HepG2 (cell line): ENCODE data around the gene SMYD5. TPM values are rescaled to one million over a fixed set of nuclear protein-coding genes. Genes with fewer than 3 reads are reported as not detected.

Experiments
- ATF7-NPFF ChIP-seq: sonication (generic); formaldehyde crosslinking; IDR thresholded peaks from 2 replicates; pipeline ENCODE4 v1.8.1; 2023; ENCODE audit warnings: mild to moderate bottlenecking, low read depth, missing genetic modification reagents, moderate library complexity
- HMGA1 ChIP-seq: sonication (generic); formaldehyde crosslinking; conservative IDR thresholded peaks from 2 replicates; pipeline ENCODE4 v1.4.0; 2020; ENCODE audit warnings: missing genetic modification reagents
- MEIS2 ChIP-seq: sonication (generic); formaldehyde crosslinking; IDR thresholded peaks from 2 replicates; pipeline ENCODE4 v1.9.0; 2021; ENCODE audit warnings: mild to moderate bottlenecking, missing genetic modification reagents
- MIER3 ChIP-seq: IDR thresholded peaks from 2 replicates; pipeline ENCODE4 v1.6.1; 2016; ENCODE audit warnings: missing compliant biosample characterization, borderline replicate concordance
- NBN ChIP-seq: fragments of 450-650 bp; conservative IDR thresholded peaks from 2 replicates; pipeline ENCODE4 v1.6.1; 2017
- NR2F2 ChIP-seq: IDR thresholded peaks from 2 replicates; pipeline ENCODE4 v1.6.1; 2012; ENCODE audit warnings: low read depth, inconsistent platforms, borderline replicate concordance
- POLR2AphosphoS5 ChIP-seq: IDR thresholded peaks from 2 replicates; pipeline ENCODE4 v1.6.1; 2012; ENCODE audit warnings: low read depth, low read length
- POLR2G ChIP-seq: fragments of 200-400 bp; formaldehyde crosslinking; IDR thresholded peaks from 2 replicates; pipeline ENCODE4 v1.6.1; 2018; ENCODE audit warnings: mild to moderate bottlenecking, low read depth, low read length, moderate library complexity
- SIN3B ChIP-seq: fragments of 150-350 bp; IDR thresholded peaks from 2 replicates; pipeline ENCODE4 v1.6.1; 2014; ENCODE audit warnings: low read length
- SKI ChIP-seq: fragments of 450-650 bp; IDR thresholded peaks from one replicate; pipeline ENCODE4 v1.6.1; 2018; ENCODE audit warnings: mild to moderate bottlenecking; ENCODE audit not compliant: partially characterized antibody
- SMAD9 ChIP-seq: sonication (generic); formaldehyde crosslinking; IDR thresholded peaks from 2 replicates; pipeline ENCODE4 v1.5.1; 2020; ENCODE audit warnings: mild to moderate bottlenecking, missing genetic modification reagents
- SRSF9 ChIP-seq: fragments of 200-400 bp; formaldehyde crosslinking; IDR thresholded peaks from 2 replicates; pipeline ENCODE4 v1.6.1; 2018; ENCODE audit warnings: borderline replicate concordance, mild to moderate bottlenecking, low read depth, low read length; ENCODE audit not compliant: insufficient read depth, poor library complexity, severe bottlenecking
- TAF1 ChIP-seq: sonication (generic); formaldehyde crosslinking; IDR thresholded peaks from 2 replicates; pipeline ENCODE4 v1.4.0; 2020; ENCODE audit warnings: missing genetic modification reagents
- ZNF232 ChIP-seq: sonication (generic); formaldehyde crosslinking; IDR thresholded peaks from 2 replicates; pipeline ENCODE4 v1.4.0; 2020; ENCODE audit warnings: missing genetic modification reagents, borderline replicate concordance
- ZNF30 ChIP-seq: sonication (generic); formaldehyde crosslinking; IDR thresholded peaks from 2 replicates; pipeline ENCODE4 v1.5.0; 2020; ENCODE audit warnings: mild to moderate bottlenecking, missing genetic modification reagents
- ZNF549 ChIP-seq: sonication (generic); formaldehyde crosslinking; IDR thresholded peaks from 2 replicates; pipeline ENCODE4 v1.5.0; 2020; ENCODE audit warnings: missing genetic modification reagents
- ZNF564 ChIP-seq: sonication (generic); formaldehyde crosslinking; IDR thresholded peaks from 2 replicates; pipeline ENCODE4 v1.8.1; 2023; ENCODE audit warnings: mild to moderate bottlenecking, missing genetic modification reagents
- ZNF598 ChIP-seq: sonication (generic); formaldehyde crosslinking; IDR thresholded peaks from 2 replicates; pipeline ENCODE4 v1.5.1; 2020; ENCODE audit warnings: mild to moderate bottlenecking, missing genetic modification reagents, borderline replicate concordance
- ZNF883 ChIP-seq: sonication (generic); formaldehyde crosslinking; IDR thresholded peaks from 2 replicates; pipeline ENCODE4 v1.5.1; 2020; ENCODE audit warnings: mild to moderate bottlenecking, missing genetic modification reagents; ENCODE audit errors: not compliant biosample characterization
- polyA plus RNA-seq, 8 experiments: library from polyadenylated mRNA; depleted of rRNA in 3 of 8; stranded (reverse) in 7 of 8; unstranded in 1 of 8; fragments of >200 nt; fragmentation: Illumina TruSeq in 4 of 8; extraction: Trizol in 4 of 8; gene quantifications; 2 replicates each; pipeline versions ENCODE4 v1.2.1 to v1.2.3, GENCODE V29; 2011 to 2016; ENCODE audit warnings: low read depth in 4 of 8, missing spikeins in 1 of 8, mixed read lengths in 1 of 8; ENCODE audit not compliant: insufficient read depth in 1 of 8
- total RNA-seq, 5 experiments: library from RNA; depleted of rRNA; stranded (reverse); fragments of >200 nt; fragmentation: Illumina TruSeq; extraction: Trizol; gene quantifications; 2 replicates each; pipeline ENCODE4 v1.2.3, GENCODE V29; 2016; ENCODE audit warnings: low read depth in 1 of 5
- TF ChIP-seq, protein P1 (sequence below): sonication (generic); formaldehyde crosslinking; IDR thresholded peaks from 2 replicates; pipeline ENCODE4 v1.8.0; 2023; ENCODE audit warnings: mild to moderate bottlenecking, missing genetic modification reagents
- TF ChIP-seq, protein P2 (sequence below), 2 experiments: sonication (generic) in 1 of 2; formaldehyde crosslinking in 1 of 2; IDR thresholded peaks; 2 replicates each; pipeline versions ENCODE4 v1.4.0 to v1.6.1; 2018 to 2020; ENCODE audit warnings: missing genetic modification reagents in 2 of 2, borderline replicate concordance in 1 of 2, low read depth in 1 of 2, mild to moderate bottlenecking in 1 of 2, missing biosample characterization in 1 of 2
- TF ChIP-seq, protein P3 (sequence below): sonication (generic); formaldehyde crosslinking; IDR thresholded peaks from 2 replicates; pipeline ENCODE4 v1.4.0; 2020; ENCODE audit warnings: missing genetic modification reagents, mild to moderate bottlenecking, borderline replicate concordance
- TF ChIP-seq, protein P4 (sequence below): sonication (generic); formaldehyde crosslinking; IDR thresholded peaks from 2 replicates; pipeline ENCODE4 v1.9.0; 2021; ENCODE audit warnings: missing genetic modification reagents, borderline replicate concordance

SMYD5 gene
- total and polyA plus RNA-seq, 2 of the 13 experiments (the other 11 are each of a cell fraction or from before 2014, with no cell fraction given), result 55.8 to 70.4 TPM

DNA sequence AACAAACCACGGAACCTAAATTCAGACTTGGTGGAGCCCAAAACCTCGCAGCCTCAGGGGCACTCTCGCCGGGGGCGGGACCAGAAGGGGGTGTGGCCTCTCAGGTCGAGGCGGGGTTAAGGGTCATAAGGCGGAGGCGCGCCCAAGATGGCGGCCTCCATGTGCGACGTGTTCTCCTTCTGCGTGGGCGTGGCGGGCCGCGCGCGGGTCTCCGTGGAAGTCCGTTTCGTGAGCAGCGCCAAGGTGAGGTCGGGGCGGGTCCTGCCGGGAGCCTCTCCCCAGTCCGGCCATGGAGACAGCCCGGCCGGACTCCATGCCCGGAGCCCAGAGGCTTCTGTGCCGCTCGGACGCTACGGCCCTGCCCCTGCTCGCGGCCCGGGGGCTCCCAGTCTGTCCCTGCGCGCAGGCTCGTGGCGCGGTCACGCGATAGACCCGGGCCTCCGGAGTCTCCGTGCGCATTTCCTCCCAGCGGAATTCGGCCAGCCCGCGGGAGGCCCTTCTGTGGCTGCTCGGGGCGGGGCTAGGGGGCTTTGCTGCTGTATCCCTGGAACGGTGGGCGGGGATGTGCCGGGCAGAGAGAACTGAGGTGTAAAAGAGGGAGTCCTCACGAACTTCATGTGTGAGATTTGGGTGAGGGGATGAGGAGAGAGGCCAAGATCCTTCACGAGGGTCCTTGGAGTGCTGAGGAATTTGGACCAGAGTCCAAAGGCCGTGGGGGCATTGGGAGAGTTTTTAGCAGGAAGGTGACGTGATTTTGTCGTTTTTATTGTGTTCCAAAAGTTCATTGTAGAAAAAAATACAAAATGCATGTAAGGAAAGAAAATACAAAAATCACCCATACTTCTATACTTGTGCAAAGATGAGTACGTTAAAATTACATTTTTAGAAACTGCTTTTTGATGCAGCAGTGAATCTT is at the start of gene SMYD5 (continued):
- TF ChIP-seq, protein P1, sequence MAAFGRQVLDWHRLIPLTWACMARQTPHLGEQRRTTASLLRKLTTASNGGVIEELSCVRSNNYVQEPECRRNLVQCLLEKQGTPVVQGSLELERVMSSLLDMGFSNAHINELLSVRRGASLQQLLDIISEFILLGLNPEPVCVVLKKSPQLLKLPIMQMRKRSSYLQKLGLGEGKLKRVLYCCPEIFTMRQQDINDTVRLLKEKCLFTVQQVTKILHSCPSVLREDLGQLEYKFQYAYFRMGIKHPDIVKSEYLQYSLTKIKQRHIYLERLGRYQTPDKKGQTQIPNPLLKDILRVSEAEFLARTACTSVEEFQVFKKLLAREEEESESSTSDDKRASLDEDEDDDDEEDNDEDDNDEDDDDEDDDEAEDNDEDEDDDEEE (CRISPR knock-in tag), result peak; percentile 96; the same call in 1 of the 2 replicates
- TF ChIP-seq HMGA1 (CRISPR knock-in tag) (no peak), ZNF598 (peak; percentile 66; the same call in 1 of the 2 replicates), ZNF232 (CRISPR knock-in tag) (peak; percentile 84), MIER3 (CRISPR knock-in tag) (peak; percentile 47; the same call in 1 of the 2 replicates), TAF1 (CRISPR knock-in tag) (peak; percentile 91), SIN3B (peak; percentile 69; the same call in 1 of the 2 replicates), SKI (no peak), ATF7-NPFF (CRISPR knock-in tag) (peak; percentile 53; the same call in 1 of the 2 replicates), NBN (no peak), NR2F2 (peak; percentile 82), ZNF30 (CRISPR knock-in tag) (peak; percentile 93), MEIS2 (CRISPR knock-in tag) (peak; percentile 73), ZNF564 (CRISPR knock-in tag) (peak; percentile 44), POLR2G (peak; percentile 89), ZNF549 (no peak), SRSF9 (no peak), POLR2AphosphoS5 (peak; percentile 95), ZNF883 (CRISPR knock-in tag) (peak; percentile 68), SMAD9 (CRISPR knock-in tag) (no peak)
- TF ChIP-seq, protein P2, sequence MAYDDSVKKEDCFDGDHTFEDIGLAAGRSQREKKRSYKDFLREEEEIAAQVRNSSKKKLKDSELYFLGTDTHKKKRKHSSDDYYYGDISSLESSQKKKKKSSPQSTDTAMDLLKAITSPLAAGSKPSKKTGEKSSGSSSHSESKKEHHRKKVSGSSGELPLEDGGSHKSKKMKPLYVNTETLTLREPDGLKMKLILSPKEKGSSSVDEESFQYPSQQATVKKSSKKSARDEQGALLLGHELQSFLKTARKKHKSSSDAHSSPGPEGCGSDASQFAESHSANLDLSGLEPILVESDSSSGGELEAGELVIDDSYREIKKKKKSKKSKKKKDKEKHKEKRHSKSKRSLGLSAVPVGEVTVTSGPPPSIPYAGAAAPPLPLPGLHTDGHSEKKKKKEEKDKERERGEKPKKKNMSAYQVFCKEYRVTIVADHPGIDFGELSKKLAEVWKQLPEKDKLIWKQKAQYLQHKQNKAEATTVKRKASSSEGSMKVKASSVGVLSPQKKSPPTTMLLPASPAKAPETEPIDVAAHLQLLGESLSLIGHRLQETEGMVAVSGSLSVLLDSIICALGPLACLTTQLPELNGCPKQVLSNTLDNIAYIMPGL (CRISPR knock-in tag; IDR thresholded peaks at IDR 0.05; ENCODE audit: borderline replicate concordance in 1 of 2, low read depth in 1 of 2), result peak; percentile 65 to 79; a peak in 3 of 4 replicates
- TF ChIP-seq, protein P3, sequence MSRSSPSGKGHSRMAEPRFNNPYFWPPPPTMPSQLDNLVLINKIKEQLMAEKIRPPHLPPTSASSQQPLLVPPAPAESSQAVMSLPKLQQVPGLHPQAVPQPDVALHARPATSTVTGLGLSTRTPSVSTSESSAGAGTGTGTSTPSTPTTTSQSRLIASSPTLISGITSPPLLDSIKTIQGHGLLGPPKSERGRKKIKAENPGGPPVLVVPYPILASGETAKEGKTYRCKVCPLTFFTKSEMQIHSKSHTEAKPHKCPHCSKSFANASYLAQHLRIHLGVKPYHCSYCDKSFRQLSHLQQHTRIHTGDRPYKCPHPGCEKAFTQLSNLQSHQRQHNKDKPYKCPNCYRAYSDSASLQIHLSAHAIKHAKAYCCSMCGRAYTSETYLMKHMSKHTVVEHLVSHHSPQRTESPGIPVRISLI, result 0 out of 2 replicates have a peak, but pooled peaks have one; percentile 45
- TF ChIP-seq, protein P4, sequence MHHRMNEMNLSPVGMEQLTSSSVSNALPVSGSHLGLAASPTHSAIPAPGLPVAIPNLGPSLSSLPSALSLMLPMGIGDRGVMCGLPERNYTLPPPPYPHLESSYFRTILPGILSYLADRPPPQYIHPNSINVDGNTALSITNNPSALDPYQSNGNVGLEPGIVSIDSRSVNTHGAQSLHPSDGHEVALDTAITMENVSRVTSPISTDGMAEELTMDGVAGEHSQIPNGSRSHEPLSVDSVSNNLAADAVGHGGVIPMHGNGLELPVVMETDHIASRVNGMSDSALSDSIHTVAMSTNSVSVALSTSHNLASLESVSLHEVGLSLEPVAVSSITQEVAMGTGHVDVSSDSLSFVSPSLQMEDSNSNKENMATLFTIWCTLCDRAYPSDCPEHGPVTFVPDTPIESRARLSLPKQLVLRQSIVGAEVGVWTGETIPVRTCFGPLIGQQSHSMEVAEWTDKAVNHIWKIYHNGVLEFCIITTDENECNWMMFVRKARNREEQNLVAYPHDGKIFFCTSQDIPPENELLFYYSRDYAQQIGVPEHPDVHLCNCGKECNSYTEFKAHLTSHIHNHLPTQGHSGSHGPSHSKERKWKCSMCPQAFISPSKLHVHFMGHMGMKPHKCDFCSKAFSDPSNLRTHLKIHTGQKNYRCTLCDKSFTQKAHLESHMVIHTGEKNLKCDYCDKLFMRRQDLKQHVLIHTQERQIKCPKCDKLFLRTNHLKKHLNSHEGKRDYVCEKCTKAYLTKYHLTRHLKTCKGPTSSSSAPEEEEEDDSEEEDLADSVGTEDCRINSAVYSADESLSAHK (CRISPR knock-in tag), result no peak
